H1 (cell line): ENCODE data around the gene NINJ2. TPM values are rescaled to one million over a fixed set of nuclear protein-coding genes. Genes with fewer than 3 reads are reported as not detected.

Source experiments
- CTCF ChIA-PET: fragments of 300-600 bp; sonication (Branson Sonifier 250); formaldehyde crosslinking; loops from one replicate; lab custom pipeline; 2021; ENCODE audit not compliant: partially characterized antibody; lab: Charles Lee
- POLR2A ChIA-PET: fragments of 300-600 bp; sonication (Branson Sonifier 250); formaldehyde crosslinking; loops from one replicate; lab custom pipeline; 2021; ENCODE audit warnings: inconsistent platforms; ENCODE audit not compliant: partially characterized antibody; lab: Charles Lee
- DNase-seq, 2 experiments: peaks; one replicate each; pipeline versions ENCODE4 v3.0.0 to v3.0.0-alpha.2; 2010 to 2022; ENCODE audit warnings: low spot score in 2 of 2, low read depth in 1 of 2, mixed read lengths in 1 of 2
- FAIRE-seq: peaks from 2 replicates; lab custom pipeline; 2011; peaks lifted over from hg19 to GRCh38; lab: Jason Lieb, UNC
- H2AFZ ChIP-seq: 2 replicates; pipeline ENCODE4 v1.8.1; 2012; ENCODE audit warnings: low read length, inconsistent platforms
- H2AK5ac ChIP-seq: 2 replicates; pipeline ENCODE4 v1.6.1; 2013; ENCODE audit warnings: low read depth, low read length
- H2BK120ac ChIP-seq: replicated peaks from 2 replicates; pipeline ENCODE3; 2013; ENCODE audit warnings: low read depth, low read length, inconsistent platforms
- H2BK12ac ChIP-seq: 2 replicates; pipeline ENCODE4 v1.6.1; 2013; ENCODE audit warnings: low read depth, low read length
- H2BK15ac ChIP-seq: 2 replicates; pipeline ENCODE4 v1.6.1; 2013; ENCODE audit warnings: low read length
- H2BK20ac ChIP-seq: 2 replicates; pipeline ENCODE4 v1.6.1; 2013; ENCODE audit warnings: low read length
- H2BK5ac ChIP-seq: 2 replicates; pipeline ENCODE4 v1.6.1; 2013; ENCODE audit warnings: low read depth, low read length
- H3K14ac ChIP-seq: 2 replicates; pipeline ENCODE4 v1.6.1; 2013; ENCODE audit warnings: inconsistent platforms; ENCODE audit not compliant: insufficient read length
- H3K18ac ChIP-seq: 2 replicates; pipeline ENCODE4 v1.6.1; 2013; ENCODE audit warnings: low read length; ENCODE audit errors: extremely low read depth
- H3K23ac ChIP-seq: 2 replicates; pipeline ENCODE4 v1.6.1; 2013; ENCODE audit warnings: inconsistent platforms; ENCODE audit not compliant: insufficient read length
- H3K23me2 ChIP-seq: 2 replicates; pipeline ENCODE4 v1.6.1; 2013; ENCODE audit warnings: low read depth, low read length
- H3K27ac ChIP-seq: 2 replicates; pipeline ENCODE4 v1.6.1; 2011; ENCODE audit warnings: low read depth, low read length, inconsistent platforms
- H3K27me3 ChIP-seq, 4 experiments: replicated peaks in 1 of 4; 1 replicate in 1 of 4; 2 replicates in 3 of 4; pipeline versions ENCODE4 v1.6.1 to v1.8.1; 2011 to 2013; ENCODE audit warnings: low read length in 3 of 4, mild to moderate bottlenecking in 3 of 4, inconsistent platforms in 2 of 4, mixed read lengths in 2 of 4, moderate library complexity in 1 of 4; ENCODE audit not compliant: control insufficient read depth in 3 of 4, insufficient read depth in 3 of 4; ENCODE audit errors: extremely low read depth in 1 of 4
- H3K36me3 ChIP-seq, 4 experiments: 2 replicates each; pipeline versions ENCODE4 v1.6.1 to v1.8.1; 2011 to 2013; ENCODE audit warnings: mild to moderate bottlenecking in 4 of 4, low read length in 3 of 4, moderate library complexity in 2 of 4, control low read depth in 1 of 4, inconsistent platforms in 1 of 4; ENCODE audit not compliant: insufficient read depth in 4 of 4, control insufficient read depth in 2 of 4
- H3K4ac ChIP-seq: replicated peaks from 2 replicates; pipeline ENCODE3; 2013; ENCODE audit warnings: low read length, low read depth, mixed read lengths, inconsistent platforms; ENCODE audit not compliant: insufficient read length
- H3K4me1 ChIP-seq, 4 experiments: replicated peaks in 1 of 4; 1 replicate in 1 of 4; 2 replicates in 3 of 4; pipeline versions ENCODE4 v1.6.1 to v1.8.1; 2011 to 2013; ENCODE audit warnings: low read length in 3 of 4, inconsistent platforms in 2 of 4, mixed read lengths in 1 of 4; ENCODE audit not compliant: insufficient read depth in 4 of 4, control insufficient read depth in 3 of 4
- H3K4me2 ChIP-seq, 2 experiments: 2 replicates each; pipeline versions ENCODE4 v1.6.1 to v1.8.1; 2011 to 2013; ENCODE audit warnings: low read depth in 2 of 2, low read length in 2 of 2, control low read depth in 1 of 2, inconsistent platforms in 1 of 2, mild to moderate bottlenecking in 1 of 2; ENCODE audit not compliant: insufficient read depth in 1 of 2
- H3K4me3 ChIP-seq, 4 experiments: fragments of 200-600, 300-600 bp in 1 of 4; sonication (generic), shearing (Covaris generic), sonication (Bioruptor Twin) in 1 of 4; 2 replicates each; pipeline versions ENCODE4 v1.5.1 to v1.8.1; 2011 to 2016; ENCODE audit warnings: low read length in 4 of 4, low read depth in 3 of 4, control low read depth in 2 of 4, inconsistent platforms in 2 of 4, mild to moderate bottlenecking in 2 of 4, mixed read lengths in 1 of 4, moderate library complexity in 1 of 4; ENCODE audit not compliant: insufficient read depth in 2 of 4; ENCODE audit errors: extremely low read depth in 1 of 4
- H3K56ac ChIP-seq: replicated peaks from 2 replicates; pipeline ENCODE3; 2013; ENCODE audit warnings: low read depth, mild to moderate bottlenecking, mixed read lengths, low read length, inconsistent platforms; ENCODE audit not compliant: insufficient read length
- H3K79me1 ChIP-seq: 2 replicates; pipeline ENCODE4 v1.6.1; 2013; ENCODE audit warnings: low read depth, low read length, control low read depth
- H3K79me2 ChIP-seq, 2 experiments: 2 replicates each; pipeline versions ENCODE4 v1.6.1 to v1.8.1; 2012 to 2013; ENCODE audit warnings: low read length in 2 of 2, mild to moderate bottlenecking in 2 of 2, inconsistent platforms in 1 of 2; ENCODE audit not compliant: insufficient read depth in 2 of 2, control insufficient read depth in 1 of 2
- H3K9ac ChIP-seq, 4 experiments: replicated peaks in 1 of 4; 1 replicate in 1 of 4; 2 replicates in 3 of 4; pipeline versions ENCODE4 v1.6.1 to v1.8.1; 2011 to 2013; ENCODE audit warnings: low read depth in 3 of 4, low read length in 3 of 4, control low read depth in 2 of 4, mild to moderate bottlenecking in 2 of 4, moderate library complexity in 2 of 4, inconsistent platforms in 1 of 4; ENCODE audit errors: extremely low read depth in 1 of 4
- H3K9me3 ChIP-seq, 2 experiments: 2 replicates each; pipeline versions ENCODE4 v1.6.1 to v1.8.1; 2012 to 2013; ENCODE audit warnings: mild to moderate bottlenecking in 2 of 2, moderate library complexity in 2 of 2, control low read depth in 1 of 2, inconsistent platforms in 1 of 2, low read depth in 1 of 2, low read length in 1 of 2, mixed read lengths in 1 of 2; ENCODE audit not compliant: insufficient read depth in 2 of 2
- H4K20me1 ChIP-seq, 2 experiments: replicated peaks in 1 of 2; 2 replicates each; pipeline versions ENCODE3 to v1.8.1; 2011 to 2013; ENCODE audit warnings: inconsistent platforms in 2 of 2, low read length in 2 of 2, mild to moderate bottlenecking in 1 of 2; ENCODE audit not compliant: insufficient read depth in 2 of 2, control insufficient read depth in 1 of 2
- H4K5ac ChIP-seq: 2 replicates; pipeline ENCODE4 v1.6.1; 2013; ENCODE audit warnings: low read length, low read depth, mixed read lengths, inconsistent platforms; ENCODE audit not compliant: insufficient read length
- H4K8ac ChIP-seq: 2 replicates; pipeline ENCODE4 v1.8.0; 2013; ENCODE audit warnings: mild to moderate bottlenecking, moderate library complexity, low read length, inconsistent platforms; ENCODE audit not compliant: insufficient read depth; ENCODE audit errors: extremely low read depth
- H4K91ac ChIP-seq: replicated peaks from 2 replicates; pipeline ENCODE3; 2013; ENCODE audit warnings: low read length, mixed read lengths, inconsistent platforms; ENCODE audit not compliant: insufficient read length
- CBX5 ChIP-seq: fragments of 300-800, 300-1000 bp; sonication (generic); IDR thresholded peaks from 2 replicates; pipeline ENCODE4 v1.7.1; 2016; ENCODE audit warnings: antibody characterized with exemption, low read length, low read depth
- CHD1 ChIP-seq: IDR thresholded peaks from 2 replicates; pipeline ENCODE4 v1.6.1; 2012; ENCODE audit warnings: low read depth, low read length, improper control_type of control experiment
- HDAC2 ChIP-seq, 2 experiments: fragments of 300-600 bp in 1 of 2; sonication (generic) in 1 of 2; IDR thresholded peaks; 2 replicates each; pipeline ENCODE4 v1.6.1; 2011 to 2012; ENCODE audit warnings: low read depth in 2 of 2, low read length in 2 of 2, mild to moderate bottlenecking in 2 of 2, moderate library complexity in 2 of 2, borderline replicate concordance in 1 of 2, inconsistent platforms in 1 of 2
- JUN ChIP-seq: IDR thresholded peaks from 2 replicates; pipeline ENCODE4 v1.6.1; 2011; ENCODE audit warnings: low read depth, mild to moderate bottlenecking, improper control_type of control experiment, low read length
- POLR2AphosphoS5 ChIP-seq: IDR thresholded peaks from 2 replicates; pipeline ENCODE4 v1.6.1; 2011; ENCODE audit warnings: low read depth, low read length
- RAD21 ChIP-seq, 2 experiments: IDR thresholded peaks in 1 of 2; conservative IDR thresholded peaks in 1 of 2; 2 replicates each; pipeline ENCODE4 v1.6.1; 2011; ENCODE audit warnings: low read depth in 2 of 2, low read length in 2 of 2, improper control_type of control experiment in 1 of 2, inconsistent platforms in 1 of 2, mild to moderate bottlenecking in 1 of 2, moderate library complexity in 1 of 2
- SIN3A ChIP-seq, 2 experiments: IDR thresholded peaks in 1 of 2; conservative IDR thresholded peaks in 1 of 2; 2 replicates each; pipeline ENCODE4 v1.6.1; 2011 to 2012; ENCODE audit warnings: low read length in 2 of 2, improper control_type of control experiment in 1 of 2, low read depth in 1 of 2, mild to moderate bottlenecking in 1 of 2
- WGBS, 2 experiments: shearing (Covaris generic) in 1 of 2; methylation state at CpG; one replicate each; pipeline versions ENCODE4 v1.1.6 to v1.1.7; 2013 to 2015; ENCODE audit warnings: low lambda C conversion rate in 2 of 2, mixed read lengths in 2 of 2, inconsistent platforms in 1 of 2, low coverage in 1 of 2, missing lambda C conversion rate in 1 of 2; ENCODE audit not compliant: insufficient replicate concordance in 2 of 2, insufficient coverage in 1 of 2, insufficient read length in 1 of 2; ENCODE audit errors: extremely low coverage in 1 of 2, missing lambda C conversion rate in 1 of 2; 5-methylcytosine and 5-hydroxymethylcytosine counted together
- polyA plus RNA-seq, 7 experiments: library from polyadenylated mRNA; depleted of rRNA in 3 of 7; stranded (reverse) in 5 of 7; unstranded in 2 of 7; fragments of >200 nt in 5 of 7; fragments of 200-250 nt in 2 of 7; gene quantifications; 1 replicate in 5 of 7; 2 replicates in 1 of 7; 4 replicates in 1 of 7; pipeline versions ENCODE4 v1.2.1 to v1.2.3, GENCODE V29; 2011 to 2013; ENCODE audit warnings: missing spikeins in 2 of 7, mixed read lengths in 2 of 7
- total RNA-seq: library from RNA; stranded (reverse); fragmentation: NEBNext Ultra II Directional; extraction: Animal tissue kit (Norgen Biotek cat#: 25700); gene quantifications from 2 replicates; pipeline ENCODE4 v1.2.1, GENCODE V29; 2021

The NINJ2 gene
- total and polyA plus RNA-seq, 2 of the 8 experiments (the other 6 are each of a cell fraction or from before 2014, with no cell fraction given): 1.4 TPM; not detected in 1

GRCh38 chr12:608921-609320, 54.3 kb downstream of the NINJ2 start:
- Histone ChIP-seq H3K79me1 (no peaks in the 10 kb centered on the region), H3K4me1 (no peaks in the 10 kb centered on the region), H3K56ac (no peak overlapping the region), H3K27ac (no peak overlapping the region), H3K27me3 (no peaks in the 10 kb centered on the region), H4K91ac (no peak overlapping the region), H2AFZ (no peak overlapping the region), H3K23me2 (no peaks in the 10 kb centered on the region), H4K20me1 (no peaks in the 10 kb centered on the region), H2BK12ac (no peak overlapping the region), H2AK5ac (no peak overlapping the region), H3K18ac (no peak overlapping the region), H2BK20ac (no peak overlapping the region), H3K4ac (no peak overlapping the region), H3K4me3 (no peak overlapping the region), H3K4me2 (no peak overlapping the region), H3K9me3 (no peaks in the 10 kb centered on the region), H3K36me3 (no peaks in the 10 kb centered on the region), H3K79me2 (no peaks in the 10 kb centered on the region), H2BK15ac (no peak overlapping the region), H4K8ac (no peak overlapping the region), H3K9ac (no peak overlapping the region), H2BK120ac (no peak overlapping the region), H3K14ac (no peak overlapping the region), H3K23ac (no peak overlapping the region), H2BK5ac (no peak overlapping the region), H4K5ac (no peak overlapping the region)
- ChIA-PET CTCF (interaction anchor here (0.8 to 1.6 kb wide), 2 partner anchors 11 to 202 kb away, joined by 3 to 5 read pairs; no protein-coding TSS in a partner anchor), POLR2A (interaction anchor here (0.6 kb wide), 1 partner anchor 12 kb away, joined by 3 read pairs; no protein-coding TSS in a partner anchor)
- FAIRE-seq (no peak), DNase-seq (no peak)
- WGBS, 2 experiments: 99% methylated on average over 11 of the region's 58 CpGs; no CpG with 5 or more reads in 1 of the 2 experiments
- TF ChIP-seq CHD1: no peak
- TF ChIP-seq RAD21 (IDR thresholded peaks at IDR 0.05 in 1 of 2, conservative IDR thresholded peaks at IDR 0.05 in 1 of 2; ENCODE audit: low read depth in 2 of 2, low read length in 2 of 2): no peak
- TF ChIP-seq SIN3A (conservative IDR thresholded peaks at IDR 0.05 in 1 of 2, IDR thresholded peaks at IDR 0.05 in 1 of 2; ENCODE audit: low read depth in 1 of 2, low read length in 2 of 2): no peak
- TF ChIP-seq HDAC2 (IDR thresholded peaks at IDR 0.05; ENCODE audit: borderline replicate concordance in 1 of 2, low read depth in 2 of 2, low read length in 2 of 2): no peak
- TF ChIP-seq CBX5: no peak
- TF ChIP-seq POLR2AphosphoS5: no peak
- no peak for TF ChIP-seq JUN
